ENCODE data around the gene DFFB.

The DFFB gene

GRCh38 chr1:3817821-3818597 is 39.3 kb upstream of the DFFB start:
- TF ChIP-seq REST (IDR thresholded peaks at IDR 0.05; ENCODE audit: low read depth) (no peak), RAD21 (IDR thresholded peaks at IDR 0.05; ENCODE audit: low read depth) (no peak), EP300 (IDR thresholded peaks at IDR 0.05; ENCODE audit: borderline replicate concordance) (no peak), TCF12 (IDR thresholded peaks at IDR 0.05; ENCODE audit: low read depth) (no peak), CREB1 (IDR thresholded peaks at IDR 0.05; ENCODE audit: low read depth) (no peak), YY1 (IDR thresholded peaks at IDR 0.05; ENCODE audit: low read depth) (no peak), NFIC (IDR thresholded peaks at IDR 0.05) (no peak), ZBTB7A (IDR thresholded peaks at IDR 0.05; ENCODE audit: low read depth) (no peak), FOXM1 (IDR thresholded peaks at IDR 0.05; ENCODE audit: borderline replicate concordance, low read depth) (no peak), MAX (IDR thresholded peaks at IDR 0.05) (no peak), TEAD4 (IDR thresholded peaks at IDR 0.05) (no peak), EGR1 (IDR thresholded peaks at IDR 0.05) (no peak), USF1 (IDR thresholded peaks at IDR 0.05) (no peak), CEBPB (IDR thresholded peaks at IDR 0.05) (no peak), TAF1 (IDR thresholded peaks at IDR 0.05; ENCODE audit: low read depth) (no peak)

GRCh38 chr1:3819771-3820200 is 37.5 kb upstream of the DFFB start:
- TF ChIP-seq FOXM1 (IDR thresholded peaks at IDR 0.05; ENCODE audit: borderline replicate concordance, low read depth) (no peak), RAD21 (IDR thresholded peaks at IDR 0.05; ENCODE audit: low read depth) (no peak), USF1 (IDR thresholded peaks at IDR 0.05) (no peak), YY1 (IDR thresholded peaks at IDR 0.05; ENCODE audit: low read depth) (no peak), EGR1 (IDR thresholded peaks at IDR 0.05) (no peak), TEAD4 (IDR thresholded peaks at IDR 0.05) (no peak), REST (IDR thresholded peaks at IDR 0.05; ENCODE audit: low read depth) (no peak), EP300 (IDR thresholded peaks at IDR 0.05; ENCODE audit: borderline replicate concordance) (no peak), ZBTB7A (IDR thresholded peaks at IDR 0.05; ENCODE audit: low read depth) (no peak), TCF12 (IDR thresholded peaks at IDR 0.05; ENCODE audit: low read depth) (no peak), TAF1 (IDR thresholded peaks at IDR 0.05; ENCODE audit: low read depth) (no peak), MAX (IDR thresholded peaks at IDR 0.05) (no peak)

- TF ChIP-seq TCF12 (IDR thresholded peaks at IDR 0.05; ENCODE audit: low read depth) (no peak), ZBTB7A (IDR thresholded peaks at IDR 0.05; ENCODE audit: low read depth) (no peak), TAF1 (IDR thresholded peaks at IDR 0.05; ENCODE audit: low read depth) (no peak), EGR1 (IDR thresholded peaks at IDR 0.05) (no peak), CEBPB (IDR thresholded peaks at IDR 0.05) (no peak), YY1 (IDR thresholded peaks at IDR 0.05; ENCODE audit: low read depth) (no peak), USF1 (IDR thresholded peaks at IDR 0.05) (no peak), EP300 (IDR thresholded peaks at IDR 0.05; ENCODE audit: borderline replicate concordance) (no peak), NFIC (IDR thresholded peaks at IDR 0.05) (no peak), CREB1 (IDR thresholded peaks at IDR 0.05; ENCODE audit: low read depth) (no peak), REST (IDR thresholded peaks at IDR 0.05; ENCODE audit: low read depth) (no peak), TEAD4 (IDR thresholded peaks at IDR 0.05) (no peak), FOXM1 (IDR thresholded peaks at IDR 0.05; ENCODE audit: borderline replicate concordance, low read depth) (no peak), RAD21 (IDR thresholded peaks at IDR 0.05; ENCODE audit: low read depth) (no peak), MAX (IDR thresholded peaks at IDR 0.05) (no peak)
These were observed 37.0 kb upstream of the DFFB start for GRCh38 chr1:3820316-3820715.
